Measurements from ENCODE around the gene FAM81A. TPM values are rescaled to one million over a fixed set of nuclear protein-coding genes. Genes with fewer than 3 reads are reported as not detected.
"Not testable (repeated sequence)": the region's sequence is repeated elsewhere in the genome, so short reads cannot be mapped to it uniquely, and the experiment has no call there.

FAM81A gene
- total RNA-seq, 1 donor from 2014 or later, result 1.9 TPM

- peaks cover 78% of the 10 kb centered on the region for H3K27me3 Mint-ChIP-seq
- H3K36me3 Mint-ChIP-seq (ENCODE audit: low read depth), result no peaks in the 10 kb centered on the region
- peak; percentile 44 for DNase-seq
- no peak overlapping the region for H3K4me3 Mint-ChIP-seq
- intact Hi-C loops (cut with micrococcal nuclease), result no loop called here
- H3K4me1 Mint-ChIP-seq, result peaks cover 11% of the 10 kb centered on the region
- no peaks in the 10 kb centered on the region for H3K9me3 Mint-ChIP-seq
- no peak overlapping the region for H3K27ac Mint-ChIP-seq
These were observed 1.6 kb downstream of the FAM81A start for GRCh38 chr15:59439576-59439975.

- Mint-ChIP-seq H3K4me3 (no peak overlapping the region), H3K36me3 (ENCODE audit: low read depth) (no peaks in the 10 kb centered on the region), H3K4me1 (peaks cover 11% of the 10 kb centered on the region), H3K9me3 (peaks cover 5% of the 10 kb centered on the region), H3K27me3 (peaks cover 56% of the 10 kb centered on the region), H3K27ac (no peak overlapping the region)
- intact Hi-C loops (cut with micrococcal nuclease), result no loop called here
- no peak for DNase-seq
These were observed 5.5 kb downstream of the FAM81A start for GRCh38 chr15:59443341-59444072.

DNA sequence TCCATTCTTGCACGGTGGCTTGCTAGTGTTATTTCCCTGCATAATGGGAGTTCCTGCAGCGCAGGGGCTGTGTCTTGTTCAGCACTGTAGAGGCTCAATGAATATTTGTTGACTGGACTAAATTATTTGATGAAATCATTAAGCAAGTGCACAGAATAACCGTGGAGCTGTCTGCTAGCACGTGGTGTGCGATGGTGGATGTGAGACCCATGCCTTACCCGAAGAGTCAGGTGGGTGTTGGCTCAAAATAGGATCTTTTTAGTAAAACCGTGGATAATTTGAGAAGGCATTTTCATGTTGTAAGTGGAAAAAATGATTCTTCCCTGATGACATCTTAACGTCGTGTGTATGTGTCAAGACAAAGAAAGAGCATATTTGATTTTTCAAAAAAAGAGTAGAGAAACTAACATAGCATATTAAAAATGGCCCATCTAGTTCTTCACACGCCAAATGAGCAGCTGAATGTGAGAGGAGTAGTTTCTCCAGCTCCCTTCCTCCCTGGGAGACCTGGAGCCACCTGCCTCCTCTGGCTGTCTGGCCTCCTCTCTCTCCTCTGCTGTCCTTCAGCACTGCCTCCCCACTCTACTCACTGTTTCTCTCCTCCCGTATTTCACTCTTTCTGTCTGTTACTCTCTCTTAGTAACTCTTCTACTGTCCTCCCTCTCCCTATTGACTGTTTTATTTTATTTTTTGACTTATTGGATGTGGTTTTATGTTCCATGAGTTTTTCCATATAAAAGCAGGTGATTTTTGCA lies 6.3 kb downstream of the FAM81A start:
- DNase-seq, result no peak
- intact Hi-C loops (cut with micrococcal nuclease), result no loop called here
- Mint-ChIP-seq H3K9me3 (peaks cover 5% of the 10 kb centered on the region), H3K4me1 (peaks cover 11% of the 10 kb centered on the region), H3K36me3 (ENCODE audit: low read depth) (no peaks in the 10 kb centered on the region), H3K27ac (no peak overlapping the region), H3K4me3 (no peak overlapping the region), H3K27me3 (peaks cover 50% of the 10 kb centered on the region)

DNA sequence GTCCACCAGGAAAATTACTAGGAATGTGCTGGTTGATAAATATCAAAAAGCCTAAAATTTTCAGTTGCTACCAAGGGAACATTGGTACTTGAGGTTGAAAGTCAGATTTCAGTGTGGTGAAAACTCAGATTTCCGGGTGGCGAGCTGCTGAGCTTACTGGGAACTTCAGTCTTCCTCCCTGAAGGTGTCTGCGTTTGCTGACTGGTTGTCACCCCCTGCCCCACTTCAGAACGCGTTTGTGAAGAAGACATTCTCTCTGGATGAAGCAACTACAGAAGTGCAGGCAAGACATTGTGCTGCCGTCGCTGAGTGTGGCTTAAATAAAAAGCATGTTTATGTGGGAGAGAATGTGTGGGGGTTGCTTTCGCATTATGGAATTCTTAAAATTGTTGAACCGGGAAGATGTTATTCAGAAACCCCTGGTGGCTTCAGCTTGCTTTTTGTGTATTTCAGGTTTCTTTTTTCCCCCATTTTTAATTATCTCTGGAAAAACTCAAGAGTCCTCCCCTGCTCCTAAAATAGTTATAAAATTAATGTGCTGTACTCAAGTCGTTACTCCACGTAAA lies 7.1 kb downstream of the FAM81A start:
- intact Hi-C loops (cut with micrococcal nuclease), result no loop called here
- H3K36me3 Mint-ChIP-seq (ENCODE audit: low read depth), result no peaks in the 10 kb centered on the region
- peaks cover 5% of the 10 kb centered on the region for H3K9me3 Mint-ChIP-seq

DNA sequence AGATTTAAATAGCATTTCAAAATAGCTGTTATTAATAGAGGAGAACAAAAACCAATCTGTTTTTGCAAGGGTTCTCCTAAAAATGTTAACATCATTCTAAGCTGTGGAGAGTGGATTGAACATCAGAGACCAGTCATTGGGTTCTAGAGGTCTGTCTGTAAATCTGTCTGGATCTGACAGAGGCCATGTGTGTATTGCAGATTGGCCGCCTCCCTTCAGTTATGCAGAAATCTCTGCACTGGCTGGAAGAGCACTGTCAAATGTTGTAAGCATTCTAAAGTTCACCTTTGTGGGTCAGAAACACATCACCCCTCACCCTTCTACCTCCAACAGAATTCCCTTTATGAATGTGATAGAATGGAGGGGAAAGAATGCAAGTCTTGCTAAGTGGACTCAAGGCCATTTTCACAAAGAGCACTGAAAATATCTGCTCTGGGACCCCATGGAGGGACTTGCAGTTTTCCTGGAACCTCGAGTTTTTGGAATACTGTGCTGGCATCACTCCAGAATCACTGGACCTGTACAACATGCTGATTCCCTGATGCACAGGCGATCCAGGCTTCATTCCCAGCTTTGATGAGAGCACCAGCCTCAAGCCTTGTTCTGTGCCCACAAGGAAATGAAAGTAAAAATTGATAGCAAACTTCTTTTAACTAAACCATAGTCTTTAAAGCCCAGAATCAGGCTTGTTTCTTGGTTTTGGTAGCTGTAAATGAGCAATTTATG lies 8.4 kb downstream of the FAM81A start:
- Mint-ChIP-seq H3K4me3 (no peak overlapping the region), H3K27me3 (peaks cover 31% of the 10 kb centered on the region), H3K36me3 (ENCODE audit: low read depth) (no peaks in the 10 kb centered on the region), H3K4me1 (peaks cover 11% of the 10 kb centered on the region), H3K27ac (no peak overlapping the region), H3K9me3 (peaks cover 5% of the 10 kb centered on the region)
- intact Hi-C loops (cut with micrococcal nuclease), result no loop called here
- no peak for DNase-seq

More for the DNA sequence above, 7.1 kb downstream of the FAM81A start:
- no peak for DNase-seq
- Mint-ChIP-seq H3K4me3 (no peak overlapping the region), H3K4me1 (peaks cover 11% of the 10 kb centered on the region), H3K27ac (no peak overlapping the region), H3K27me3 (peaks cover 42% of the 10 kb centered on the region)

- Mint-ChIP-seq H3K4me1 (peaks cover 11% of the 10 kb centered on the region), H3K27me3 (peaks cover 31% of the 10 kb centered on the region), H3K27ac (no peak overlapping the region), H3K9me3 (peaks cover 9% of the 10 kb centered on the region), H3K36me3 (ENCODE audit: low read depth) (no peaks in the 10 kb centered on the region), H3K4me3 (no peak overlapping the region)
- intact Hi-C loops (cut with micrococcal nuclease), result no loop called here
- DNase-seq, result no peak
These were observed 9.4 kb downstream of the FAM81A start for GRCh38 chr15:59447367-59447766.

GRCh38 chr15:59448871-59449270 lies 10.9 kb downstream of the FAM81A start:
- DNase-seq, result no peak
- no peak overlapping the region for H3K27ac Mint-ChIP-seq
- peaks cover 9% of the 10 kb centered on the region for H3K9me3 Mint-ChIP-seq
- H3K27me3 Mint-ChIP-seq, result peaks cover 24% of the 10 kb centered on the region
- no peaks in the 10 kb centered on the region for H3K36me3 Mint-ChIP-seq (ENCODE audit: low read depth)
- peaks cover 11% of the 10 kb centered on the region for H3K4me1 Mint-ChIP-seq
- no peak overlapping the region for H3K4me3 Mint-ChIP-seq
- intact Hi-C loops (cut with micrococcal nuclease), result no loop called here

GRCh38 chr15:59453474-59454215 lies 15.7 kb downstream of the FAM81A start:
- no peak for DNase-seq
- Mint-ChIP-seq H3K4me1 (no peaks in the 10 kb centered on the region), H3K4me3 (no peak overlapping the region), H3K27ac (no peak overlapping the region), H3K27me3 (peaks cover 19% of the 10 kb centered on the region), H3K36me3 (ENCODE audit: low read depth) (no peaks in the 10 kb centered on the region), H3K9me3 (peaks cover 4% of the 10 kb centered on the region)
- intact Hi-C loops (cut with micrococcal nuclease), result no loop called here

DNA sequence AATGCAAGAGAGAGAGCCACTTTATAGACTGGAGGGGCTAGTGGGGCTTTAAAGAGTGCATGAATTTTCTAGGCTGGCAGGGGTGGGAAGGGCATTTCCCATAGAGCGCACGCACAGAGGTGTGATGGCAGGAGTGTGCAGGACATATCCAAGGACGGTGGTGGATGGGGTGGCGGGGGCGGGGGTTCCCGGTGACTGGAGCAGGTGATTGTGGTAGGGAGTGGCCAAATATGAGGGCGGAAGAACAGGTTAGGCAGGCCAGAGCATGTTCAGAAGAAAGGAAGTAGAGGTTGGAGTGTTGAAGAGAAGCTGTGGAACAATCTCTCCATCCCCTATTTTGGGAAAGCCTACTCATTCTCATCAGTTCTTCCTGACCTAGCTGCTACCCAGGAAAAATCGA lies 18.1 kb downstream of the FAM81A start:
- Mint-ChIP-seq H3K4me1 (no peaks in the 10 kb centered on the region), H3K9me3 (peaks cover 6% of the 10 kb centered on the region), H3K36me3 (ENCODE audit: low read depth) (no peaks in the 10 kb centered on the region), H3K27ac (no peak overlapping the region), H3K4me3 (no peak overlapping the region), H3K27me3 (peaks cover 28% of the 10 kb centered on the region)
- intact Hi-C loops (cut with micrococcal nuclease), result no loop called here
- no peak for DNase-seq

GRCh38 chr15:59457103-59457502 lies 19.1 kb downstream of the FAM81A start:
- no peaks in the 10 kb centered on the region for H3K36me3 Mint-ChIP-seq (ENCODE audit: low read depth)
- no peak overlapping the region for H3K27ac Mint-ChIP-seq
- no peak overlapping the region for H3K4me3 Mint-ChIP-seq
- peaks cover 4% of the 10 kb centered on the region for H3K9me3 Mint-ChIP-seq
- intact Hi-C loops (cut with micrococcal nuclease), result no loop called here
- no peaks in the 10 kb centered on the region for H3K4me1 Mint-ChIP-seq
- peaks cover 31% of the 10 kb centered on the region for H3K27me3 Mint-ChIP-seq
- no peak for DNase-seq

- intact Hi-C loops (cut with micrococcal nuclease), result no loop called here
- Mint-ChIP-seq H3K9me3 (peaks cover 11% of the 10 kb centered on the region), H3K36me3 (ENCODE audit: low read depth) (no peaks in the 10 kb centered on the region), H3K27me3 (peaks cover 51% of the 10 kb centered on the region), H3K4me1 (no peaks in the 10 kb centered on the region), H3K27ac (no peak overlapping the region), H3K4me3 (no peak overlapping the region)
- no peak for DNase-seq
These were observed 23.5 kb downstream of the FAM81A start for GRCh38 chr15:59461521-59461920.

- intact Hi-C loops (cut with micrococcal nuclease), result no loop called here
- Mint-ChIP-seq H3K36me3 (ENCODE audit: low read depth) (no peaks in the 10 kb centered on the region), H3K27me3 (peaks cover 39% of the 10 kb centered on the region), H3K4me3 (no peak overlapping the region), H3K27ac (no peak overlapping the region), H3K9me3 (peaks cover 5% of the 10 kb centered on the region), H3K4me1 (no peaks in the 10 kb centered on the region)
- no peak for DNase-seq
These were observed 35.2 kb downstream of the FAM81A start for GRCh38 chr15:59473226-59473625.

- H3K27me3 Mint-ChIP-seq, result peaks cover 32% of the 10 kb centered on the region
- H3K4me1 Mint-ChIP-seq; H3K27ac Mint-ChIP-seq; H3K9me3 Mint-ChIP-seq; DNase-seq; intact Hi-C loops (cut with micrococcal nuclease); H3K4me3 Mint-ChIP-seq; H3K36me3 Mint-ChIP-seq (ENCODE audit: low read depth): not testable (repeated sequence)
These were observed 37.2 kb downstream of the FAM81A start for GRCh38 chr15:59475161-59475560.
